CD4-positive, alpha-beta T cell (primary cell): ENCODE measurements around the gene MCF2L2. TPM values are rescaled to one million over a fixed set of nuclear protein-coding genes. Genes with fewer than 3 reads are reported as not detected.

Experiments
- ATAC-seq: fragments of 200-7000 bp; cut with Tn5 transposase; one replicate; pipeline ENCODE4 v1.10.0; 2022; ENCODE audit warnings: mild to moderate bottlenecking; ENCODE audit not compliant: poor library complexity
- CTCF ChIA-PET: fragments of 350-600 bp; sonication (Branson Sonifier 250); formaldehyde crosslinking; loops from one replicate; lab custom pipeline; 2021; ENCODE audit warnings: antibody characterized with exemption, inconsistent platforms; lab: Charles Lee
- POLR2A ChIA-PET: fragments of 350-600 bp; sonication (Branson Sonifier 250); formaldehyde crosslinking; loops from one replicate; lab custom pipeline; 2021; ENCODE audit warnings: antibody characterized with exemption, inconsistent platforms; lab: Charles Lee
- DNase-seq, 14 experiments: peaks; one replicate each; pipeline ENCODE4 v3.0.0-alpha.2; 2013 to 2020; ENCODE audit warnings: mixed read lengths in 2 of 14
- H3K27ac ChIP-seq, 2 donors: one replicate each; pipeline versions ENCODE4 v1.5.1 to v1.7.0; 2013; ENCODE audit warnings: low read length in 2 of 2, low read depth in 1 of 2, mild to moderate bottlenecking in 1 of 2
- H3K27me3 ChIP-seq, 2 experiments: 1 replicate in 1 of 2; 2 replicates in 1 of 2; pipeline versions ENCODE4 v1.6.1 to v1.7.0; 2013; ENCODE audit warnings: low read length in 2 of 2, control low read depth in 1 of 2, mild to moderate bottlenecking in 1 of 2, moderate library complexity in 1 of 2; ENCODE audit not compliant: insufficient read depth in 2 of 2, control insufficient read depth in 1 of 2
- H3K36me3 ChIP-seq: one replicate; pipeline ENCODE4 v1.6.1; 2013; ENCODE audit warnings: low read length, control low read depth; ENCODE audit not compliant: insufficient read depth
- H3K4me1 ChIP-seq: one replicate; pipeline ENCODE4 v1.6.1; 2013; ENCODE audit warnings: low read length, control low read depth; ENCODE audit not compliant: insufficient read depth
- H3K4me3 ChIP-seq: one replicate; pipeline ENCODE4 v1.5.1; 2013; ENCODE audit warnings: mild to moderate bottlenecking, low read length, moderate library complexity
- H3K9me3 ChIP-seq, 2 experiments: 1 replicate in 1 of 2; 2 replicates in 1 of 2; pipeline versions ENCODE4 v1.6.1 to v1.7.0; 2013; ENCODE audit warnings: low read length in 2 of 2, mild to moderate bottlenecking in 2 of 2, control low read depth in 1 of 2, moderate library complexity in 1 of 2; ENCODE audit not compliant: control insufficient read depth in 1 of 2, insufficient read depth in 1 of 2
- H3K27ac Mint-ChIP-seq: one replicate; pipeline ENCODE4 v1.8.0; 2020; ENCODE audit warnings: mixed read lengths
- H3K27me3 Mint-ChIP-seq: one replicate; pipeline ENCODE4 v1.8.0; 2021; ENCODE audit warnings: mixed read lengths
- H3K36me3 Mint-ChIP-seq: one replicate; pipeline ENCODE4 v1.8.0; 2021; ENCODE audit warnings: low read depth, mixed read lengths
- H3K4me1 Mint-ChIP-seq: one replicate; pipeline ENCODE4 v1.8.0; 2021; ENCODE audit warnings: low read depth, mixed read lengths
- H3K4me3 Mint-ChIP-seq: one replicate; pipeline ENCODE4 v1.8.0; 2020; ENCODE audit warnings: mild to moderate bottlenecking, mixed read lengths
- H3K9me3 Mint-ChIP-seq: one replicate; pipeline ENCODE4 v1.8.0; 2020; ENCODE audit warnings: mixed read lengths
- CTCF ChIP-seq: fragments of 200-600 bp; IDR thresholded peaks from one replicate; pipeline ENCODE4 v1.8.0; 2022; ENCODE audit warnings: antibody characterized with exemption, mild to moderate bottlenecking
- intact Hi-C, 2 experiments: fragments of 100-400 bp; cut with DNase I in 1 of 2; cut with micrococcal nuclease in 1 of 2; formaldehyde crosslinking; loops; one replicate each; pipeline versions ENCODE4 v1.15.1 to v1.9.0; 2023 to 2025; cut with DNase I, micrococcal nuclease
- total RNA-seq, 174 experiments: library from RNA in 2 of 174; stranded (reverse) in 2 of 174; gene quantifications; one replicate each; pipeline ENCODE4 v1.2.3 and lab custom pipeline; 2021 to 2026

The MCF2L2 gene
- total RNA-seq, 2 experiments from 2014 or later = 3.8 to 4.1 TPM

- Mint-ChIP-seq H3K36me3 (no peaks in the 10 kb centered on the region), H3K4me1 (peaks cover 9% of the 10 kb centered on the region), H3K27ac (no peak overlapping the region), H3K27me3 (peaks cover 39% of the 10 kb centered on the region), H3K4me3 (peak overlapping the region; percentile 83), H3K9me3 (no peaks in the 10 kb centered on the region)
- Histone ChIP-seq H3K27ac (no peak overlapping the region), H3K4me3 (no peak overlapping the region), H3K4me1 (peaks cover 16% of the 10 kb centered on the region), H3K36me3 (no peaks in the 10 kb centered on the region), H3K9me3 (peaks cover 0 to 8% of the 10 kb centered on the region in 2 experiments), H3K27me3 (peaks cover 16 to 19% of the 10 kb centered on the region in 2 experiments)
- CTCF ChIA-PET = interaction anchor here (2.4 kb wide), 1 partner anchor 130 kb away, joined by 7 read pairs; no protein-coding TSS in a partner anchor
- DNase-seq (no peak), ATAC-seq (no peak)
- POLR2A ChIA-PET = interaction anchor here (1.7 kb wide), 1 partner anchor 33 kb away, joined by 5 read pairs; no protein-coding TSS in a partner anchor
- intact Hi-C loops = loop anchor here in 1 of 2 experiments (5.0 kb wide), 1 partner anchor 35 kb away; no protein-coding TSS in a partner anchor
- no peak for TF ChIP-seq CTCF
These were observed 176.2 kb downstream of the MCF2L2 start for GRCh38 chr3:183252118-183252782.

GRCh38 chr3:183249006-183249718 is 179.3 kb downstream of the MCF2L2 start:
- Mint-ChIP-seq H3K27ac (no peak overlapping the region), H3K36me3 (no peaks in the 10 kb centered on the region), H3K27me3 (peaks cover 12% of the 10 kb centered on the region), H3K4me3 (no peak overlapping the region), H3K4me1 (peaks cover 4% of the 10 kb centered on the region), H3K9me3 (no peaks in the 10 kb centered on the region)
- intact Hi-C loops = no loop called here
- no peak for TF ChIP-seq CTCF
- DNase-seq (no peak), ATAC-seq (no peak)
- Histone ChIP-seq H3K27me3 (peaks cover 7% of the 10 kb centered on the region in 2 experiments), H3K27ac (no peak overlapping the region), H3K4me1 (peaks cover 10% of the 10 kb centered on the region), H3K36me3 (no peaks in the 10 kb centered on the region), H3K4me3 (no peak overlapping the region), H3K9me3 (peaks cover 0 to 3% of the 10 kb centered on the region in 2 experiments)
- ChIA-PET POLR2A (no interaction called here), CTCF (no interaction called here)

GRCh38 chr3:183247011-183247589 is 181.3 kb downstream of the MCF2L2 start:
- H3K4me3 ChIP-seq = no peak overlapping the region
- Mint-ChIP-seq H3K27ac (no peak overlapping the region), H3K36me3 (peaks cover 5% of the 10 kb centered on the region), H3K4me1 (no peaks in the 10 kb centered on the region), H3K27me3 (peaks cover 4% of the 10 kb centered on the region), H3K4me3 (no peak overlapping the region), H3K9me3 (peaks cover 3% of the 10 kb centered on the region)
- no peaks in the 10 kb centered on the region for H3K4me1 ChIP-seq
- H3K27ac ChIP-seq = no peak overlapping the region
- H3K36me3 ChIP-seq = no peaks in the 10 kb centered on the region
- DNase-seq (no peak), ATAC-seq (no peak)
- no peak for TF ChIP-seq CTCF
- no peaks in the 10 kb centered on the region for H3K27me3 ChIP-seq
- POLR2A ChIA-PET = interaction anchor here (1.1 kb wide), 1 partner anchor 38 kb away, joined by 4 read pairs; no protein-coding TSS in a partner anchor
- intact Hi-C loops = no loop called here
- CTCF ChIA-PET = no interaction called here
- peaks cover 10 to 12% of the 10 kb centered on the region in 2 experiments for H3K9me3 ChIP-seq
